ENCODE measurements around the gene CC2D1B.

The CC2D1B gene

GRCh38 chr1:52337439-52337838 is 28.6 kb downstream of the CC2D1B start:
- H3K9ac ChIP-seq (ENCODE audit: low read length), result no peak overlapping the region
- no peaks in the 10 kb centered on the region for H3K9me3 ChIP-seq (ENCODE audit: control insufficient read depth, low read length)
- no peaks in the 10 kb centered on the region for H3K27me3 ChIP-seq (replicated peaks; ENCODE audit: control insufficient read depth, insufficient read depth, low read length)
- H3K4me3 ChIP-seq (ENCODE audit: low read length), result no peak overlapping the region
- H3K36me3 ChIP-seq (ENCODE audit: control insufficient read depth, insufficient read depth, low read length, severe bottlenecking), result peaks cover 30% of the 10 kb centered on the region
- H3K4me1 ChIP-seq (ENCODE audit: control insufficient read depth, insufficient read depth, low read length), result peaks cover 2% of the 10 kb centered on the region
- no peak for DNase-seq (ENCODE audit: low read depth)

- Histone ChIP-seq H3K9ac (ENCODE audit: low read length) (no peak overlapping the region), H3K36me3 (ENCODE audit: control insufficient read depth, insufficient read depth, low read length, severe bottlenecking) (peaks cover 28% of the 10 kb centered on the region)
These were observed 31.0 kb downstream of the CC2D1B start for GRCh38 chr1:52334906-52335528.

GRCh38 chr1:52332411-52332810 is 33.6 kb downstream of the CC2D1B start:
- no peak overlapping the region for H3K4me3 ChIP-seq (ENCODE audit: low read length)
- H3K9ac ChIP-seq (ENCODE audit: low read length), result no peak overlapping the region
- no peaks in the 10 kb centered on the region for H3K9me3 ChIP-seq (ENCODE audit: control insufficient read depth, low read length)
- H3K27me3 ChIP-seq (replicated peaks; ENCODE audit: control insufficient read depth, insufficient read depth, low read length), result no peaks in the 10 kb centered on the region
- H3K36me3 ChIP-seq (ENCODE audit: control insufficient read depth, insufficient read depth, low read length, severe bottlenecking), result peaks cover 16% of the 10 kb centered on the region
- H3K4me1 ChIP-seq (ENCODE audit: control insufficient read depth, insufficient read depth, low read length), result no peaks in the 10 kb centered on the region
- DNase-seq (ENCODE audit: low read depth), result no peak

More at GRCh38 chr1:52334906-52335528, 31.0 kb downstream of the CC2D1B start:
- DNase-seq (ENCODE audit: low read depth), result no peak
- Histone ChIP-seq H3K9me3 (ENCODE audit: control insufficient read depth, low read length) (no peaks in the 10 kb centered on the region), H3K4me3 (ENCODE audit: low read length) (no peak overlapping the region), H3K4me1 (ENCODE audit: control insufficient read depth, insufficient read depth, low read length) (no peaks in the 10 kb centered on the region), H3K27me3 (replicated peaks; ENCODE audit: control insufficient read depth, insufficient read depth, low read length) (no peaks in the 10 kb centered on the region)

- Histone ChIP-seq H3K27me3 (replicated peaks; ENCODE audit: control insufficient read depth, insufficient read depth, low read length) (no peaks in the 10 kb centered on the region), H3K4me1 (ENCODE audit: control insufficient read depth, insufficient read depth, low read length) (no peaks in the 10 kb centered on the region), H3K9ac (ENCODE audit: low read length) (no peak overlapping the region), H3K4me3 (ENCODE audit: low read length) (no peak overlapping the region), H3K36me3 (ENCODE audit: control insufficient read depth, insufficient read depth, low read length, severe bottlenecking) (no peaks in the 10 kb centered on the region), H3K9me3 (ENCODE audit: control insufficient read depth, low read length) (no peaks in the 10 kb centered on the region)
- DNase-seq (ENCODE audit: low read depth), result peak; percentile 16
These were observed 37.4 kb downstream of the CC2D1B start for GRCh38 chr1:52328615-52329014.

GRCh38 chr1:52325786-52326185 is 40.2 kb downstream of the CC2D1B start:
- no peak for DNase-seq (ENCODE audit: low read depth)
- Histone ChIP-seq H3K27me3 (replicated peaks; ENCODE audit: control insufficient read depth, insufficient read depth, low read length) (no peaks in the 10 kb centered on the region), H3K4me1 (ENCODE audit: control insufficient read depth, insufficient read depth, low read length) (no peaks in the 10 kb centered on the region), H3K9ac (ENCODE audit: low read length) (no peak overlapping the region), H3K4me3 (ENCODE audit: low read length) (no peak overlapping the region), H3K36me3 (ENCODE audit: control insufficient read depth, insufficient read depth, low read length, severe bottlenecking) (no peaks in the 10 kb centered on the region), H3K9me3 (ENCODE audit: control insufficient read depth, low read length) (no peaks in the 10 kb centered on the region)

GRCh38 chr1:52323731-52324130 is 42.3 kb downstream of the CC2D1B start:
- Histone ChIP-seq H3K4me3 (ENCODE audit: low read length) (no peak overlapping the region), H3K4me1 (ENCODE audit: control insufficient read depth, insufficient read depth, low read length) (no peaks in the 10 kb centered on the region), H3K27me3 (replicated peaks; ENCODE audit: control insufficient read depth, insufficient read depth, low read length) (no peaks in the 10 kb centered on the region), H3K9ac (ENCODE audit: low read length) (no peak overlapping the region), H3K36me3 (ENCODE audit: control insufficient read depth, insufficient read depth, low read length, severe bottlenecking) (no peaks in the 10 kb centered on the region), H3K9me3 (ENCODE audit: control insufficient read depth, low read length) (no peaks in the 10 kb centered on the region)
- DNase-seq (ENCODE audit: low read depth), result no peak

GRCh38 chr1:52321061-52321460 is 44.9 kb downstream of the CC2D1B start:
- H3K9ac ChIP-seq (ENCODE audit: low read length), result no peak overlapping the region
- no peaks in the 10 kb centered on the region for H3K27me3 ChIP-seq (replicated peaks; ENCODE audit: control insufficient read depth, insufficient read depth, low read length)
- DNase-seq (ENCODE audit: low read depth), result no peak
- no peaks in the 10 kb centered on the region for H3K36me3 ChIP-seq (ENCODE audit: control insufficient read depth, insufficient read depth, low read length, severe bottlenecking)
- H3K4me1 ChIP-seq (ENCODE audit: control insufficient read depth, insufficient read depth, low read length), result no peaks in the 10 kb centered on the region
- no peak overlapping the region for H3K4me3 ChIP-seq (ENCODE audit: low read length)
- H3K9me3 ChIP-seq (ENCODE audit: control insufficient read depth, low read length), result no peaks in the 10 kb centered on the region

GRCh38 chr1:52306227-52307006 is 59.6 kb downstream of the CC2D1B start:
- no peaks in the 10 kb centered on the region for H3K27me3 ChIP-seq (replicated peaks; ENCODE audit: control insufficient read depth, insufficient read depth, low read length)
- no peak overlapping the region for H3K4me3 ChIP-seq (ENCODE audit: low read length)
- no peaks in the 10 kb centered on the region for H3K4me1 ChIP-seq (ENCODE audit: control insufficient read depth, insufficient read depth, low read length)
- H3K9ac ChIP-seq (ENCODE audit: low read length), result no peak overlapping the region
- no peak for DNase-seq (ENCODE audit: low read depth)
- H3K9me3 ChIP-seq (ENCODE audit: control insufficient read depth, low read length), result no peaks in the 10 kb centered on the region
- peaks cover 6% of the 10 kb centered on the region for H3K36me3 ChIP-seq (ENCODE audit: control insufficient read depth, insufficient read depth, low read length, severe bottlenecking)

- Histone ChIP-seq H3K4me3 (ENCODE audit: low read length) (no peak overlapping the region), H3K27me3 (replicated peaks; ENCODE audit: control insufficient read depth, insufficient read depth, low read length) (no peaks in the 10 kb centered on the region), H3K4me1 (ENCODE audit: control insufficient read depth, insufficient read depth, low read length) (no peaks in the 10 kb centered on the region), H3K9me3 (ENCODE audit: control insufficient read depth, low read length) (no peaks in the 10 kb centered on the region), H3K9ac (ENCODE audit: low read length) (no peak overlapping the region), H3K36me3 (ENCODE audit: control insufficient read depth, insufficient read depth, low read length, severe bottlenecking) (peaks cover 6% of the 10 kb centered on the region)
- DNase-seq (ENCODE audit: low read depth), result no peak
These were observed 60.4 kb downstream of the CC2D1B start for GRCh38 chr1:52305417-52306226.
